Breast epithelium (tissue), 4 donors: ENCODE data around the gene LYG1. TPM values are rescaled to one million over a fixed set of nuclear protein-coding genes. Genes with fewer than 3 reads are reported as not detected.

Experiments used
- DNase-seq, 2 donors: peaks; one replicate each; pipeline ENCODE4 v3.0.0-alpha.2; 2019; ENCODE audit warnings: low spot score in 2 of 2
- H3K27ac ChIP-seq, 2 donors: fragments of 200-600 bp; sonication (generic) in 1 of 2; one replicate each; pipeline ENCODE4 v1.5.1; 2016 to 2019; ENCODE audit warnings: mild to moderate bottlenecking in 1 of 2
- H3K27me3 ChIP-seq, 2 donors: fragments of 200-600 bp; sonication (generic) in 1 of 2; one replicate each; pipeline versions ENCODE4 v1.5.1 to v1.6.0; 2017 to 2019; ENCODE audit warnings: control low read depth in 1 of 2, mild to moderate bottlenecking in 1 of 2
- H3K36me3 ChIP-seq: fragments of 200-600 bp; one replicate; pipeline ENCODE4 v1.5.1; 2019
- H3K4me1 ChIP-seq, 2 donors: fragments of 200-600 bp; sonication (generic); one replicate each; pipeline ENCODE4 v1.5.1; 2016 to 2019; ENCODE audit warnings: control low read depth in 1 of 2
- H3K4me3 ChIP-seq, 3 donors: fragments of 200-600 bp; sonication (generic); 1 replicate in 2 of 3; 2 replicates in 1 of 3; pipeline ENCODE4 v1.5.1; 2016 to 2019; ENCODE audit warnings: mild to moderate bottlenecking in 3 of 3, moderate library complexity in 2 of 3
- H3K9me3 ChIP-seq, 2 donors: fragments of 200-600 bp; sonication (generic) in 1 of 2; one replicate each; pipeline ENCODE4 v1.5.1; 2016 to 2019; ENCODE audit warnings: control low read depth in 1 of 2
- CTCF ChIP-seq, 3 donors: fragments of 450-650 bp; IDR thresholded peaks; one replicate each; pipeline ENCODE4 v1.5.1; 2016 to 2017; ENCODE audit warnings: antibody characterized with exemption in 3 of 3, mild to moderate bottlenecking in 3 of 3, moderate library complexity in 3 of 3
- POLR2A ChIP-seq: fragments of 450-650 bp; IDR thresholded peaks from one replicate; pipeline ENCODE4 v1.6.1; 2016; ENCODE audit warnings: antibody characterized with exemption, mild to moderate bottlenecking, moderate library complexity
- POLR2AphosphoS5 ChIP-seq, 3 donors: sonication (generic); formaldehyde crosslinking; IDR thresholded peaks; one replicate each; pipeline ENCODE4 v1.6.1; 2017; ENCODE audit warnings: antibody characterized with exemption in 3 of 3
- intact Hi-C: fragments of 100-400 bp; cut with DNase I; formaldehyde crosslinking; loops from one replicate; pipeline ENCODE4 v1.15.1; 2023; ENCODE audit warnings: low total_unique reads
- total RNA-seq, 3 donors: library from RNA; depleted of rRNA; stranded (reverse); fragments of >200 nt; gene quantifications; one replicate each; pipeline ENCODE4 v1.1.0, GENCODE V29; 2016

The LYG1 gene
- total RNA-seq, 3 donors from 2014 or later, result 0.80 to 4.3 (median 2.2) TPM

- H3K4me3 ChIP-seq, result no peak overlapping the region
- no peaks in the 10 kb centered on the region for H3K4me1 ChIP-seq
- intact Hi-C loops, result no loop called here
- no peaks in the 10 kb centered on the region for H3K27me3 ChIP-seq
- no peak for DNase-seq
- no peaks in the 10 kb centered on the region for H3K36me3 ChIP-seq
- H3K9me3 ChIP-seq, result no peaks in the 10 kb centered on the region
- H3K27ac ChIP-seq, result no peak overlapping the region
- TF ChIP-seq POLR2AphosphoS5 (IDR thresholded peaks at IDR 0.05) (no peak), CTCF (IDR thresholded peaks at IDR 0.05) (no peak), POLR2A (no peak)
These were observed 40.8 kb downstream of the LYG1 start for GRCh38 chr2:99260184-99260583.

GRCh38 chr2:99259465-99259864 is 41.5 kb downstream of the LYG1 start:
- intact Hi-C loops, result no loop called here
- H3K27me3 ChIP-seq, result no peaks in the 10 kb centered on the region
- no peaks in the 10 kb centered on the region for H3K9me3 ChIP-seq
- H3K4me3 ChIP-seq, result no peak overlapping the region
- DNase-seq, result no peak
- H3K36me3 ChIP-seq, result no peaks in the 10 kb centered on the region
- H3K4me1 ChIP-seq, result no peaks in the 10 kb centered on the region
- TF ChIP-seq CTCF (IDR thresholded peaks at IDR 0.05) (no peak), POLR2A (no peak), POLR2AphosphoS5 (IDR thresholded peaks at IDR 0.05) (no peak)
- H3K27ac ChIP-seq, result no peak overlapping the region

GRCh38 chr2:99256677-99257076 is 44.3 kb downstream of the LYG1 start:
- Histone ChIP-seq H3K36me3 (no peaks in the 10 kb centered on the region), H3K4me1 (no peaks in the 10 kb centered on the region), H3K9me3 (no peaks in the 10 kb centered on the region), H3K4me3 (no peak overlapping the region), H3K27me3 (no peaks in the 10 kb centered on the region), H3K27ac (no peak overlapping the region)
- intact Hi-C loops, result no loop called here
- no peak for TF ChIP-seq CTCF (IDR thresholded peaks at IDR 0.05)
- no peak for TF ChIP-seq POLR2A
- TF ChIP-seq POLR2AphosphoS5 (IDR thresholded peaks at IDR 0.05), result no peak
- DNase-seq, result no peak

GRCh38 chr2:99255491-99256318 is 45.3 kb downstream of the LYG1 start, which contains the start of gene LYG2:
TSS of gene LYG2 (minus strand) at chr2:99255666. CDS start at chr2:99254260, 1,406 bp downstream.
- no peaks in the 10 kb centered on the region for H3K36me3 ChIP-seq
- no peak for DNase-seq
- no peak within 1 kb of the TSS for H3K4me3 ChIP-seq
- H3K27ac ChIP-seq, result no peak within 1 kb of the TSS
- no peaks in the 10 kb centered on the region for H3K27me3 ChIP-seq
- H3K4me1 ChIP-seq, result no peaks in the 10 kb centered on the region
- H3K9me3 ChIP-seq, result no peaks in the 10 kb centered on the region
- TF ChIP-seq CTCF (IDR thresholded peaks at IDR 0.05) (no peak), POLR2A (no peak), POLR2AphosphoS5 (IDR thresholded peaks at IDR 0.05) (no peak)
- intact Hi-C loops, result no loop called here

- TF ChIP-seq CTCF (IDR thresholded peaks at IDR 0.05) (no peak), POLR2AphosphoS5 (IDR thresholded peaks at IDR 0.05) (no peak), POLR2A (no peak)
- H3K27me3 ChIP-seq, result no peaks in the 10 kb centered on the region
- H3K4me3 ChIP-seq, result no peak overlapping the region
- H3K4me1 ChIP-seq, result no peaks in the 10 kb centered on the region
- H3K36me3 ChIP-seq, result no peaks in the 10 kb centered on the region
- DNase-seq, result no peak
- no peak overlapping the region for H3K27ac ChIP-seq
- intact Hi-C loops, result no loop called here
- no peaks in the 10 kb centered on the region for H3K9me3 ChIP-seq
These were observed 51.0 kb downstream of the LYG1 start for GRCh38 chr2:99249951-99250350.
